Measurements from ENCODE around the gene SRSF4. TPM values are rescaled to one million over a fixed set of nuclear protein-coding genes. Genes with fewer than 3 reads are reported as not detected.

SRSF4 gene
- total and polyA plus RNA-seq, 2 donors (not counting 1 experiment from before 2014, with no cell fraction given): 51.4 to 61.9 TPM

GRCh38 chr1:29142714-29143113 lies 39.0 kb downstream of the SRSF4 start:
- H4K20me1 ChIP-seq (ENCODE audit: control insufficient read depth, extremely low read depth, insufficient read depth, low read length): no peaks in the 10 kb centered on the region
- H2AFZ ChIP-seq (ENCODE audit: low read length): no peak overlapping the region
- H3K9me3 ChIP-seq (ENCODE audit: control insufficient read depth, insufficient read depth, low read depth, low read length): no peaks in the 10 kb centered on the region
- no peak overlapping the region for H3K4me3 ChIP-seq (replicated peaks in 1 of 4; ENCODE audit: control extremely low read depth in 1 of 4, insufficient read depth in 1 of 4, low read depth in 3 of 4, low read length in 4 of 4)
- H3K79me2 ChIP-seq (ENCODE audit: control insufficient read depth, insufficient read depth, low read length): no peaks in the 10 kb centered on the region
- DNase-seq (ENCODE audit: low read depth in 2 of 2): no peak
- no peak overlapping the region for H3K4me2 ChIP-seq (ENCODE audit: extremely low read depth, insufficient read depth, low read length)
- no peaks in the 10 kb centered on the region for H3K27me3 ChIP-seq (ENCODE audit: control insufficient read depth, insufficient read depth, low read length)
- TF ChIP-seq EZH2 (IDR thresholded peaks at IDR 0.05; ENCODE audit: low read length, missing control alignments): no peak
- TF ChIP-seq CTCF (conservative IDR thresholded peaks at IDR 0.05 in 1 of 2, IDR thresholded peaks at IDR 0.05 in 1 of 2; ENCODE audit: low read depth in 1 of 2, low read length in 2 of 2): no peak
- peaks cover 15% of the 10 kb centered on the region for H3K4me1 ChIP-seq (ENCODE audit: control insufficient read depth, extremely low read depth, insufficient read depth, low read length)
- H3K27ac ChIP-seq (ENCODE audit: insufficient read depth, low read length): no peak overlapping the region
- no peaks in the 10 kb centered on the region for H3K36me3 ChIP-seq (ENCODE audit: control insufficient read depth, insufficient read depth, low read length)
- no peak overlapping the region for H3K9ac ChIP-seq (ENCODE audit: insufficient read depth, low read length)

GRCh38 chr1:29136391-29136915 lies 45.2 kb downstream of the SRSF4 start:
- H3K4me3 ChIP-seq (replicated peaks in 1 of 4; ENCODE audit: control extremely low read depth in 1 of 4, insufficient read depth in 1 of 4, low read depth in 3 of 4, low read length in 4 of 4): no peak overlapping the region
- no peaks in the 10 kb centered on the region for H4K20me1 ChIP-seq (ENCODE audit: control insufficient read depth, extremely low read depth, insufficient read depth, low read length)
- H3K9me3 ChIP-seq (ENCODE audit: control insufficient read depth, insufficient read depth, low read depth, low read length): no peaks in the 10 kb centered on the region
- H3K27ac ChIP-seq (ENCODE audit: insufficient read depth, low read length): no peak overlapping the region
- H3K9ac ChIP-seq (ENCODE audit: insufficient read depth, low read length): no peak overlapping the region
- peak in 1 of 2 donors; percentile 71 for DNase-seq (ENCODE audit: low read depth in 2 of 2)
- H3K79me2 ChIP-seq (ENCODE audit: control insufficient read depth, insufficient read depth, low read length): no peaks in the 10 kb centered on the region
- H2AFZ ChIP-seq (ENCODE audit: low read length): no peak overlapping the region
- TF ChIP-seq EZH2 (IDR thresholded peaks at IDR 0.05; ENCODE audit: low read length, missing control alignments): no peak
- H3K4me1 ChIP-seq (ENCODE audit: control insufficient read depth, extremely low read depth, insufficient read depth, low read length): no peaks in the 10 kb centered on the region
- no peak overlapping the region for H3K4me2 ChIP-seq (ENCODE audit: extremely low read depth, insufficient read depth, low read length)
- H3K27me3 ChIP-seq (ENCODE audit: control insufficient read depth, insufficient read depth, low read length): no peaks in the 10 kb centered on the region
- no peaks in the 10 kb centered on the region for H3K36me3 ChIP-seq (ENCODE audit: control insufficient read depth, insufficient read depth, low read length)

- H3K4me3 ChIP-seq (replicated peaks in 1 of 4; ENCODE audit: control extremely low read depth in 1 of 4, insufficient read depth in 1 of 4, low read depth in 3 of 4, low read length in 4 of 4): no peak overlapping the region
- H2AFZ ChIP-seq (ENCODE audit: low read length): no peak overlapping the region
- H3K27ac ChIP-seq (ENCODE audit: insufficient read depth, low read length): no peak overlapping the region
- no peaks in the 10 kb centered on the region for H3K36me3 ChIP-seq (ENCODE audit: control insufficient read depth, insufficient read depth, low read length)
- TF ChIP-seq CTCF (conservative IDR thresholded peaks at IDR 0.05 in 1 of 2, IDR thresholded peaks at IDR 0.05 in 1 of 2; ENCODE audit: low read depth in 1 of 2, low read length in 2 of 2) (no peak), EZH2 (IDR thresholded peaks at IDR 0.05; ENCODE audit: low read length, missing control alignments) (no peak)
- H4K20me1 ChIP-seq (ENCODE audit: control insufficient read depth, extremely low read depth, insufficient read depth, low read length): no peaks in the 10 kb centered on the region
- no peaks in the 10 kb centered on the region for H3K79me2 ChIP-seq (ENCODE audit: control insufficient read depth, insufficient read depth, low read length)
- no peak overlapping the region for H3K4me2 ChIP-seq (ENCODE audit: extremely low read depth, insufficient read depth, low read length)
- no peak for DNase-seq (ENCODE audit: low read depth in 2 of 2)
- no peaks in the 10 kb centered on the region for H3K27me3 ChIP-seq (ENCODE audit: control insufficient read depth, insufficient read depth, low read length)
- no peaks in the 10 kb centered on the region for H3K9me3 ChIP-seq (ENCODE audit: control insufficient read depth, insufficient read depth, low read depth, low read length)
- H3K9ac ChIP-seq (ENCODE audit: insufficient read depth, low read length): no peak overlapping the region
- no peaks in the 10 kb centered on the region for H3K4me1 ChIP-seq (ENCODE audit: control insufficient read depth, extremely low read depth, insufficient read depth, low read length)
Observed at GRCh38 chr1:29134695-29135028, 47.0 kb downstream of the SRSF4 start.

Measured in fibroblast of lung (primary cell).